ENCODE data around the gene DCDC1.

Gene DCDC1

DNA sequence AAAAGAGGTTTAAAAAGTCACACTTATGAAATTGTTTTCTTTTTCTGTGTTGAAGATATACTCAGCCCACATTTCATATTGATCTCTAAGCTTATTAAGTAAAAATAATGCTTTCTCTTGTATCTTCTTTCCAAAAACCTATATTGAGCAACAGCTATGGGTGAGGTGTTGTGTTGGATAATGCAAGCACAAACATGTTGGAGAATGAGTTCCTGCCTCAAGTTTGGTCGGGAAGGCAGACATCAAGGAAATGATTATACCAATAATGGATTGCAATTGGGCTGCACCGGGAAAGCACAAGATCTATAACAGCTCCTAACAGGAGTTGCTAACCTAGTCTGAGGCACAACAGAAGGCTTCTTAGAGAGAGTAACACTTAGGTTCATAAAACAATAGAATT is 474.5 kb downstream of the DCDC1 start:
- DNase-seq: no peak

- no peak for DNase-seq
Observed at GRCh38 chr11:30893318-30893717, 476.2 kb downstream of the DCDC1 start.

DNA sequence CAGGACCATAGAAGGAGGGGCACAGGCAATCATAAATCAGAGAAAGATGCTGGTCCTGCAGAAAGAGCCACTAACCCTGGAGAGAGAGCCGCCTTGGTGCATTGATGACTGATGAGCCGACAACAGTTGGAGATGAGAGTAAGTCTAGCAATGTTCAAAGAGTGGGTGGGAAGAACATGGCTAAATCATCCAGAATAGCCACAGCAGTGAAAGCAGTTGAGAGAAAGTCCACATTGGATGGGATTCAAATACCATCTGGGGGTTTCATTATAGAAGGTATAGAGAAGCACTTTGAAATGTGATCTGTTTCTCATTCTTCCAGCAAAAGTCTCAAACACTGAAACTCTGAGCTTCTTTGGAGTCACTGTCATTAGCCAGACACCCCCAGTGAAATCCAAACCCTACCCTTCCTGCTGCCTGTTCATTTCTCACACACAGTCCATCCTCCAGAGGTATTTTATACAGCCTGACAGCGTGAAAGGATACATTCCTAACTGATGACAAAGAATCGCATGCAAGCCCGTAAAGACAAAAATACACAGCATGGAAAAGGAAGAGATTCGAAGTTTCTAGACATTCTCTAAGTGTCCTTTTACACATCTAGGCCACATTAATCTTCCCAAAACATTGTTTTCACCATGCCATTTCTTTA is 480.3 kb downstream of the DCDC1 start:
- DNase-seq: no peak

GRCh38 chr11:30879322-30880005 is 490.1 kb downstream of the DCDC1 start:
- no peak for DNase-seq

- no peak for DNase-seq
Observed at GRCh38 chr11:30878400-30878799, 491.1 kb downstream of the DCDC1 start.

GRCh38 chr11:30876663-30877396 is 492.7 kb downstream of the DCDC1 start:
- no peak for DNase-seq

GRCh38 chr11:30876228-30876627 is 493.3 kb downstream of the DCDC1 start:
- DNase-seq: no peak

DNA sequence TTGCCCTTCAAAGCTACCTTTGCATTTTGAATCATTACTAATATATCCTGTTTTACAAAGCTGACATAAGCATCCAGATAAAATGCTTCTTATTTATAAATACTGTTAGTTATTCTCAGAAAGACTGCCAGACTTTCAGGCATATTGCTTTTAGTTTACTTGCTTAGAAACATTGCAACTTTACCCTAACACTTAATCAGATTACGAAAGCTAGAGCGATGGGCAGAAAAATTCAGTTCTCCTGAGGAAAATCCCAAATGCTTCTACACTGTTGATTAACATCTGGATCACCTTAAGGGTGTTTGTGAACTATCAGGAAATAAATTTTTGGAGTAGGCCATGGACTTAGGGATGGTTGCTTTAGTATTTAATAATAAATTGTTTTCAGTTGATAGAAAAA is 493.7 kb downstream of the DCDC1 start:
- DNase-seq: no peak

DNA sequence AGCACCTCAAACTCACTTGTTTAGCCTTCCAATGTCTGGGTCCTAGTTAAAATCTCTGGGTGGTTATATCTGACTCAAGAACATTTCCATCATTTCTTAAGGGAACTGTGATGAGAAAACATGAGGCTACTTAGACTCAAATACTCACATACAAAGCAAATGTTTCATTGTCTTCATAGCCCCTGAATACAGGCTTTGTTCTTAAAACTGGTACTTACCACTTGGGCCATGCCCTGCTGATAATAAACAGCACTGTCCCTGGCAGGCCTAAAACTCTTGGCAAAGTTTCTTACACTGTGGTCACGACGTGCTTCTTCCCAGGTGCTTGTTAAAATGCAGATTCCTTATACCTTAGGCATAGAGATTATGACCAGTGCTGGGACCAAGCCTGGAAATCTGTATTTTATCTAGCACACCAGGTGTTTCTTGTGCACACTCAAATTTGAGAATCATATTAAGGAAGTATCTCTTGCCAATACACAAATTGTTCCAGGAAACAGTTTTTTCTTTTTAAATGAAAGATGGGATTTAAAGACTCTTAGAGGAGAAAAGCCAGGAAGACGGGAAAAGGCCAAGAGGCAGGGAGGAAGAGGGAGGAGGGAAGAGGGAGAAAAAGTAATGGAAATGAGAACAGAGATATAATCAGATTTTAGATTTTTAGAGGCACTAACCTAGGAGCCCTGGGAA is 495.5 kb downstream of the DCDC1 start:
- no peak for DNase-seq

GRCh38 chr11:30868626-30869081 is 500.9 kb downstream of the DCDC1 start:
- no peak for DNase-seq

GRCh38 chr11:30863209-30863608 is 506.3 kb downstream of the DCDC1 start:
- no peak for DNase-seq

- DNase-seq: no peak
Observed at GRCh38 chr11:30861531-30861930, 508.0 kb downstream of the DCDC1 start.

- DNase-seq: no peak
Observed at GRCh38 chr11:30861064-30861463, 508.5 kb downstream of the DCDC1 start.

- no peak for DNase-seq
Observed at GRCh38 chr11:30860146-30860545, 509.4 kb downstream of the DCDC1 start.

DNA sequence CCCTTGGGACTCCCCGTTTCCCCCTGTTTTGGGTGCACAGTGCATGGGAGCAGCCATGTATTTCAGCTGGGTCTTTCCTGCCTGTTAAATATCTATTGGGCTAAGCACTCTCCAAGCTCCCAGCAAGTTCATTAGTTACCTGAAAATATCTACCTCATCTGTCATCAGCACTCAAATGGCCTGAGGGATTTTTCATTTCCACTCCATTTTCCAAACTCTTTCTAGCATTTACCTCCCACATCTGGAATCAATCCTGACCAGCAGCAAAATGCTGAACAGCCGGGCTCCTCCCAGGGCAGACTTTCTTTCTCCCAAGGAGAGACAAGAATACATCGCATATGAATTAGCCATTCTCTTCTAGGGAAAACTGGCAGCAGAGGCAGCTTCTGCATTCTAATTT is 509.9 kb downstream of the DCDC1 start:
- DNase-seq: no peak

- DNase-seq: no peak
Observed at GRCh38 chr11:30855383-30856006, 514.0 kb downstream of the DCDC1 start.

DNA sequence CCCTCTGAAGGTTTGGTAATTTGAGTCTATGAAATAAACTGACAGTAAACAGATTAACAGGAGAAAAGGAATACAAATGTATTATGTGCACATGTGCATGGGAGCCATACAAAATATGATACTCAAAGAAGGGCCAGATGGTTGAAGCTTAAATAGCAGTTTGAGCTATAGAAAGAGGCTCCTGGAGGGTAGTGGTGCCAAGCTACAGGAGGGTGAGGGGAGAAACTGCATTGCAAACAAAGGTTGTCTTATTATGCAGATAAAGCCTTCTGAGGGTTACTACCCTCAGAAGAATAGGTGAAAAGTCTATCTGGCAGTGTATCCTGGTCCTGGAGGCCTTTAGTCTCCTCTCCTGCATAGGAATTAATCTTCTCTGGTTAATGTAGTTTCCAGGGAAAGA is 516.1 kb downstream of the DCDC1 start:
- no peak for DNase-seq

GRCh38 chr11:30852645-30853044 is 516.9 kb downstream of the DCDC1 start:
- DNase-seq: no peak

DNA sequence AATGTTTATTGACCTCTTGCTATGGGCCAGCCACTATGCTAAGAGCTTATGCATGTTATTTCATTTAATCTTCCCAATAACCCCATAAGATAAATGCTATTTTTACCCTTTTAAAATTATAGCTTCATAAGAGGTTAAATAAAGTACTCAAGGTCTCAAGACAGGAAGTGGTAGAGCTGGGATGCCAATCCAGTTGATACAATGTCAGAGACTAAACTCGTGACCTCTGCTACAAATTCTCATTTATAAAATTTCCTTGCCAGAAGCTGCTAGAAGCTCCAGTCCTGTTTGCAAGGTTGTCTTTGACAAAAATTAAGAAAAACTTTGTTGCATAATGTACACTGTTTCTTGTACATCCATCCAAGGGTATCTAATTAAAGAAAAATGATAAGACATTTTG is 517.4 kb downstream of the DCDC1 start:
- no peak for DNase-seq

- DNase-seq: no peak
Observed at GRCh38 chr11:30837252-30837651, 532.3 kb downstream of the DCDC1 start.

- no peak for DNase-seq
Observed at GRCh38 chr11:30832831-30833230, 536.7 kb downstream of the DCDC1 start.

- no peak for DNase-seq
Observed at GRCh38 chr11:30830681-30831080, 538.9 kb downstream of the DCDC1 start.

GRCh38 chr11:30826911-30827310 is 542.6 kb downstream of the DCDC1 start:
- DNase-seq: no peak
